OCI-LY7 (cell line): ENCODE data around the gene CSKMT. TPM values are rescaled to one million over a fixed set of nuclear protein-coding genes. Genes with fewer than 3 reads are reported as not detected.

ENCODE experiments used
- BruUV-seq: library from RNA; stranded (reverse); fragments of 400-500 nt; replicated peaks from 2 replicates; lab custom pipeline; 2021; lab: Mats Ljungman, UMichigan
- CTCF ChIA-PET: fragments of 300-600 bp; sonication (Branson Sonifier 250); formaldehyde crosslinking; loops from one replicate; lab custom pipeline; 2022; ENCODE audit warnings: antibody characterized with exemption; ENCODE audit not compliant: unreplicated experiment; lab: Charles Lee
- POLR2A ChIA-PET: fragments of 300-600 bp; sonication (Branson Sonifier 250); formaldehyde crosslinking; loops from one replicate; lab custom pipeline; 2022; ENCODE audit warnings: antibody characterized with exemption; lab: Charles Lee
- DNase-seq: peaks from one replicate; pipeline ENCODE4 v3.0.0-alpha.2; 2015; ENCODE audit warnings: low spot score
- H2AFZ ChIP-seq: fragments of 200-600 bp; sonication (generic), shearing (Covaris generic); 2 replicates; pipeline ENCODE4 v1.6.1; 2014; ENCODE audit warnings: mild to moderate bottlenecking, antibody characterized with exemption, low read length, moderate library complexity
- H3K27ac ChIP-seq: fragments of 200-600 bp; sonication (generic); 2 replicates; pipeline ENCODE4 v1.5.1; 2014; ENCODE audit warnings: mixed run types, low read depth, mild to moderate bottlenecking, moderate library complexity, low read length, inconsistent platforms; ENCODE audit not compliant: poor library complexity, severe bottlenecking
- H3K36me3 ChIP-seq: fragments of 200-600 bp; sonication (generic); 2 replicates; pipeline ENCODE4 v1.6.1; 2014; ENCODE audit warnings: mild to moderate bottlenecking, antibody characterized with exemption, low read length, moderate library complexity, mixed read lengths; ENCODE audit not compliant: insufficient read depth
- H3K4me1 ChIP-seq: fragments of 200-600 bp; sonication (generic); 2 replicates; pipeline ENCODE4 v1.5.1; 2014; ENCODE audit warnings: mild to moderate bottlenecking, low read length; ENCODE audit not compliant: insufficient read depth, poor library complexity, severe bottlenecking
- H3K4me2 ChIP-seq: fragments of 200-600 bp; sonication (generic); 2 replicates; pipeline ENCODE4 v1.6.1; 2014; ENCODE audit warnings: mild to moderate bottlenecking, low read length
- H3K4me3 ChIP-seq: fragments of 200-600 bp; sonication (generic); 2 replicates; pipeline ENCODE4 v1.5.1; 2014; ENCODE audit warnings: mild to moderate bottlenecking, low read depth, low read length; ENCODE audit not compliant: poor library complexity, severe bottlenecking
- H3K79me2 ChIP-seq: fragments of 200-600 bp; sonication (generic); 2 replicates; pipeline ENCODE4 v1.6.1; 2016; ENCODE audit warnings: low read depth, mild to moderate bottlenecking, low read length, moderate library complexity, mixed read lengths; ENCODE audit not compliant: insufficient read depth
- H3K9me2 ChIP-seq: fragments of 200-600 bp; sonication (generic); 2 replicates; pipeline ENCODE4 v1.6.1; 2016; ENCODE audit warnings: mild to moderate bottlenecking, low read length, mixed read lengths; ENCODE audit not compliant: insufficient read depth
- H3K9me3 ChIP-seq: fragments of 200-600 bp; sonication (generic); 2 replicates; pipeline ENCODE4 v1.6.1; 2014; ENCODE audit warnings: mild to moderate bottlenecking, mixed run types, low read length, mixed read lengths
- H4K20me1 ChIP-seq: fragments of 200-600 bp; sonication (generic); 2 replicates; pipeline ENCODE4 v1.6.1; 2014; ENCODE audit warnings: mild to moderate bottlenecking, antibody characterized with exemption, low read length, moderate library complexity, mixed read lengths; ENCODE audit not compliant: insufficient read depth
- CTCF ChIP-seq: fragments of 200-600 bp; sonication (generic); conservative IDR thresholded peaks from 2 replicates; pipeline ENCODE4 v1.5.1; 2014; ENCODE audit warnings: mild to moderate bottlenecking, antibody characterized with exemption, low read length, moderate library complexity, mixed read lengths
- EZH2phosphoT487 ChIP-seq: fragments of 200-600 bp; sonication (generic); IDR thresholded peaks from 2 replicates; pipeline ENCODE4 v1.6.1; 2018; ENCODE audit warnings: low read depth, borderline replicate concordance, mild to moderate bottlenecking, mixed run types, antibody characterized with exemption, low read length, moderate library complexity, mixed read lengths
- intact Hi-C: fragments of 100-400 bp; cut with micrococcal nuclease; formaldehyde crosslinking; loops from one replicate; pipeline ENCODE4 v1.10.0; 2022; ENCODE audit not compliant: unreplicated experiment
- total RNA-seq, 2 experiments: library from RNA; depleted of rRNA in 1 of 2; stranded (reverse); fragments of >200 nt in 1 of 2; shearing (Covaris generic) in 1 of 2; gene quantifications; 2 replicates each; pipeline ENCODE4 v1.2.3, GENCODE V29; 2014 to 2022

The CSKMT gene
- total RNA-seq, 2 experiments from 2014 or later = 80.1 to 88.4 TPM

GRCh38 chr11:62705880-62706849 lies 41.1 kb downstream of the CSKMT start:
- H4K20me1 ChIP-seq = no peaks in the 10 kb centered on the region
- intact Hi-C loops = loop anchor here (2.0 kb wide), 1 partner anchor 21 kb away; the partner anchor contains the start of gene HNRNPUL2
- no peaks in the 10 kb centered on the region for H3K9me2 ChIP-seq
- ChIA-PET POLR2A (interaction anchor here (0.7 to 1.6 kb wide), 5 partner anchors 10 to 136 kb away, joined by 3 to 5 read pairs (median 4); no protein-coding TSS in a partner anchor), CTCF (no interaction called here)
- peak overlapping the region; percentile 94 for H3K4me2 ChIP-seq
- no peaks in the 10 kb centered on the region for H3K9me3 ChIP-seq
- TF ChIP-seq CTCF (no peak), EZH2phosphoT487 (no peak)
- H3K4me1 ChIP-seq = peaks cover 44% of the 10 kb centered on the region
- H2AFZ ChIP-seq = peak overlapping the region; percentile 30; the same call in 1 of the 2 replicates
- H3K27ac ChIP-seq = peak overlapping the region; percentile 19
- peak overlapping the region; percentile 73 for H3K4me3 ChIP-seq
- DNase-seq = peak; percentile 94
- H3K36me3 ChIP-seq = peaks cover 93% of the 10 kb centered on the region
- no peaks in the 10 kb centered on the region for H3K79me2 ChIP-seq
- BruUV-seq = no TSS peak

- TF ChIP-seq EZH2phosphoT487 = no peak
- no peak for TF ChIP-seq CTCF
- BruUV-seq = no TSS peak
- no peak overlapping the region for H3K4me3 ChIP-seq
Measured at GRCh38 chr11:62706850-62707247, 41.7 kb downstream of the CSKMT start.

More at GRCh38 chr11:62706850-62707247, 41.7 kb downstream of the CSKMT start:
- no peak for DNase-seq
- ChIA-PET POLR2A (interaction anchor here (0.7 to 1.4 kb wide), 2 partner anchors 122 to 137 kb away, joined by 5 read pairs; no protein-coding TSS in a partner anchor), CTCF (no interaction called here)
- Histone ChIP-seq H3K36me3 (peaks cover 93% of the 10 kb centered on the region), H3K9me3 (no peaks in the 10 kb centered on the region), H3K79me2 (no peaks in the 10 kb centered on the region), H3K4me1 (peaks cover 44% of the 10 kb centered on the region), H2AFZ (no peak overlapping the region), H4K20me1 (no peaks in the 10 kb centered on the region), H3K9me2 (no peaks in the 10 kb centered on the region), H3K27ac (no peak overlapping the region), H3K4me2 (peak overlapping the region; percentile 94; the same call in 1 of the 2 replicates)
- intact Hi-C loops = loop anchor here (2.0 kb wide), 1 partner anchor 20 kb away; the partner anchor contains the start of gene HNRNPUL2
